Uterus (tissue), 2 donors: Measurements from ENCODE around the gene ATP5MK.
A peak's percentile ranks its signal among the peaks of the same experiment; 100 is the strongest.

ENCODE experiments used
- CTCF ChIP-seq, 4 experiments: fragments of 200-600 bp in 2 of 4; fragments of 450-650 bp in 2 of 4; sonication (generic) in 2 of 4; IDR thresholded peaks; one replicate each; pipeline ENCODE4 v1.5.1; 2016 to 2019; ENCODE audit warnings: antibody characterized with exemption in 4 of 4, mild to moderate bottlenecking in 2 of 4, moderate library complexity in 1 of 4
- POLR2A ChIP-seq, 2 donors: fragments of 450-650 bp; IDR thresholded peaks; one replicate each; pipeline ENCODE4 v1.6.1; 2016; ENCODE audit warnings: antibody characterized with exemption in 2 of 2, mild to moderate bottlenecking in 1 of 2, moderate library complexity in 1 of 2

GRCh38 chr10:103396067-103396788 is at the start of gene ATP5MK, which contains the start of gene PDCD11:
- TF ChIP-seq CTCF (IDR thresholded peaks at IDR 0.05) (peak in 2 of 4 experiments; percentile 14 to 23), POLR2A (IDR thresholded peaks at IDR 0.05) (peak in 1 of 2 donors; percentile 61)
